DOHH2 (cell line): Measurements from ENCODE around the gene CPNE1.

Experiments used
- H3F3A ChIP-seq: fragments of 200-600 bp; sonication (generic), shearing (Covaris generic); 2 replicates; pipeline ENCODE4 v1.6.0; 2016; ENCODE audit warnings: antibody characterized with exemption, mild to moderate bottlenecking; ENCODE audit not compliant: control insufficient read depth, insufficient read depth
- H3K27ac ChIP-seq: fragments of 200-600 bp; sonication (generic); 2 replicates; pipeline ENCODE4 v1.5.1; 2014; ENCODE audit warnings: low read depth, mild to moderate bottlenecking, low read length, moderate library complexity
- H3K27me3 ChIP-seq: fragments of 200-600 bp; sonication (generic); 2 replicates; pipeline ENCODE4 v1.6.1; 2014; ENCODE audit warnings: mild to moderate bottlenecking, low read length, mixed read lengths; ENCODE audit not compliant: control insufficient read depth
- H3K36me3 ChIP-seq: fragments of 200-600 bp; sonication (generic); 2 replicates; pipeline ENCODE4 v1.6.1; 2014; ENCODE audit warnings: mild to moderate bottlenecking, low read length, moderate library complexity, mixed read lengths; ENCODE audit not compliant: control insufficient read depth
- H3K4me1 ChIP-seq: fragments of 200-600 bp; sonication (generic); 2 replicates; pipeline ENCODE4 v1.6.1; 2014; ENCODE audit warnings: mild to moderate bottlenecking, low read length, mixed read lengths; ENCODE audit not compliant: control insufficient read depth
- H3K4me2 ChIP-seq: fragments of 200-600 bp; sonication (generic); 2 replicates; pipeline ENCODE4 v1.6.0; 2014; ENCODE audit warnings: mild to moderate bottlenecking, low read length, moderate library complexity
- H3K4me3 ChIP-seq: fragments of 200-600 bp; sonication (generic); 2 replicates; pipeline ENCODE4 v1.5.1; 2014; ENCODE audit warnings: mild to moderate bottlenecking, low read length, mixed read lengths
- H3K79me2 ChIP-seq: fragments of 200-600 bp; sonication (generic); 2 replicates; pipeline ENCODE4 v1.6.1; 2014; ENCODE audit warnings: mild to moderate bottlenecking, low read length, mixed read lengths; ENCODE audit not compliant: control insufficient read depth
- H3K9me2 ChIP-seq: fragments of 200-600 bp; sonication (generic); replicated peaks from 2 replicates; pipeline ENCODE4 v1.6.1; 2014; ENCODE audit warnings: mild to moderate bottlenecking, low read length, mixed read lengths; ENCODE audit not compliant: control insufficient read depth
- H3K9me3 ChIP-seq: fragments of 200-600 bp; sonication (generic); 2 replicates; pipeline ENCODE4 v1.6.1; 2014; ENCODE audit warnings: antibody characterized with exemption, low read length, mixed read lengths; ENCODE audit not compliant: control insufficient read depth, insufficient read depth
- H4K20me1 ChIP-seq: fragments of 200-600 bp; sonication (generic); 2 replicates; pipeline ENCODE4 v1.6.0; 2014; ENCODE audit warnings: low read depth, mild to moderate bottlenecking, antibody characterized with exemption, low read length, moderate library complexity; ENCODE audit not compliant: control insufficient read depth, insufficient read depth
- CTCF ChIP-seq: fragments of 200-600 bp; sonication (generic); IDR thresholded peaks from one replicate; pipeline ENCODE4 v1.5.1; 2014; ENCODE audit warnings: antibody characterized with exemption, mild to moderate bottlenecking, low read depth, low read length; ENCODE audit not compliant: poor library complexity, severe bottlenecking
- EZH2phosphoT487 ChIP-seq: fragments of 200-600 bp; sonication (generic); IDR thresholded peaks from 2 replicates; pipeline ENCODE4 v1.6.1; 2017; ENCODE audit warnings: borderline replicate concordance, mild to moderate bottlenecking, antibody characterized with exemption, low read length, moderate library complexity, mixed read lengths

The CPNE1 gene

GRCh38 chr20:35582131-35582530 lies 82.6 kb downstream of the CPNE1 start:
- no peak overlapping the region for H3K27ac ChIP-seq
- TF ChIP-seq CTCF = no peak
- no peak for TF ChIP-seq EZH2phosphoT487
- no peaks in the 10 kb centered on the region for H3K9me2 ChIP-seq
- H4K20me1 ChIP-seq = no peaks in the 10 kb centered on the region
- H3K27me3 ChIP-seq = no peaks in the 10 kb centered on the region
- H3K36me3 ChIP-seq = no peaks in the 10 kb centered on the region
- no peak overlapping the region for H3K4me2 ChIP-seq
- no peaks in the 10 kb centered on the region for H3F3A ChIP-seq
- H3K4me1 ChIP-seq = no peaks in the 10 kb centered on the region
- no peak overlapping the region for H3K4me3 ChIP-seq
- H3K79me2 ChIP-seq = no peaks in the 10 kb centered on the region
- no peaks in the 10 kb centered on the region for H3K9me3 ChIP-seq

- no peaks in the 10 kb centered on the region for H4K20me1 ChIP-seq
- TF ChIP-seq EZH2phosphoT487 = no peak
- TF ChIP-seq CTCF = no peak
- H3K27ac ChIP-seq = no peak overlapping the region
- no peak overlapping the region for H3K4me3 ChIP-seq
- no peaks in the 10 kb centered on the region for H3K4me1 ChIP-seq
- H3K9me2 ChIP-seq = no peaks in the 10 kb centered on the region
- no peaks in the 10 kb centered on the region for H3K79me2 ChIP-seq
- H3K9me3 ChIP-seq = no peaks in the 10 kb centered on the region
- H3K4me2 ChIP-seq = no peak overlapping the region
- H3F3A ChIP-seq = no peaks in the 10 kb centered on the region
- no peaks in the 10 kb centered on the region for H3K36me3 ChIP-seq
- peaks cover 7% of the 10 kb centered on the region; the same call in 1 of the 2 replicates for H3K27me3 ChIP-seq
Measured at GRCh38 chr20:35579196-35579595, 85.5 kb downstream of the CPNE1 start.

GRCh38 chr20:35578469-35578868 lies 86.2 kb downstream of the CPNE1 start:
- no peaks in the 10 kb centered on the region for H3K36me3 ChIP-seq
- no peak for TF ChIP-seq EZH2phosphoT487
- TF ChIP-seq CTCF = no peak
- no peaks in the 10 kb centered on the region for H3K4me1 ChIP-seq
- no peaks in the 10 kb centered on the region for H3K9me2 ChIP-seq
- no peak overlapping the region for H3K27ac ChIP-seq
- H3K9me3 ChIP-seq = no peaks in the 10 kb centered on the region
- peaks cover 7% of the 10 kb centered on the region; the same call in 1 of the 2 replicates for H3K27me3 ChIP-seq
- no peaks in the 10 kb centered on the region for H4K20me1 ChIP-seq
- no peaks in the 10 kb centered on the region for H3K79me2 ChIP-seq
- H3K4me3 ChIP-seq = no peak overlapping the region
- H3K4me2 ChIP-seq = no peak overlapping the region
- no peaks in the 10 kb centered on the region for H3F3A ChIP-seq
